ENCODE data around the gene MXI1. TPM values are rescaled to one million over a fixed set of nuclear protein-coding genes. Genes with fewer than 3 reads are reported as not detected.
A peak's percentile ranks its signal among the peaks of the same experiment; 100 is the strongest.

MXI1 gene
- total RNA-seq, 1 donor from 2014 or later: 31.5 TPM

DNA sequence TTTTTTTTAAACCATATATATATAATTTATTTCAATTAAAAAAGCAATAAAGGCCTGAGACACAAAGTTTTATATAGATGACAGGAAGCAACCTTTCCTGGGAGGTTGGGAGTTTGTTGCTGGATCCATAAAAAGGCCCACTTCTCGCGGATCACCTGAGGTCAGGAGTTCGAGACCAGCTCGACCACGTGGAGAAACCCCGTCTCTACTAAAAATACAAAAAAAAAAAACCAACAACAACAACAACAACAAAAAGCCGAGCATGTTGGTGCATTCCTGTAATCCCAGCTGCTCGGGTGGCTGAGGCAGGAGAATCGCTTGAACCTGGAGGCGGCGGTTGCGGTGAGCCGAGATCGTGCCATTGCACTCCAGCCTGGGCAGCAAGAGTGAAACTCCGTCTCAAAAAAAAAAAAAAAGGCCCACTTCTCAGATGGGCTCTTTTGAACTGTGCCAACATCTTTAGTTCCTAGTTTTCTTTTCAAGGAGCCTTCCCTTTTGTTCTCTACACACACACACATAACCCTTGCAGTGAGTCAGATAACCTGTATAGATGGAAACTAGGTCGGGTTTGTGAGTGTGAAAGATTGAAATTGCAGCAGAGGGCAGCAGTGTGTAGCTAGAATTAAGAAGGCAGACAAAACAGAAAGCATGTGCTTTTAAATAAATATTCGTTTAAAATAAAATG, 98.5 kb downstream of the MXI1 start:
- H3K4me3 ChIP-seq (ENCODE audit: insufficient read depth, low read depth, low read length): no peak overlapping the region
- no peaks in the 10 kb centered on the region for H3K9me3 ChIP-seq (ENCODE audit: insufficient read depth, low read depth, low read length)
- H3K4me1 Mint-ChIP-seq (ENCODE audit: low read depth, unreplicated experiment): peaks cover 26% of the 10 kb centered on the region
- H3K4me1 ChIP-seq (ENCODE audit: insufficient read depth, low read length): peaks cover 9% of the 10 kb centered on the region
- peaks cover 1% of the 10 kb centered on the region for H3K36me3 Mint-ChIP-seq (ENCODE audit: low read depth, unreplicated experiment)
- peak overlapping the region; percentile 95 for H3K4me3 Mint-ChIP-seq (ENCODE audit: unreplicated experiment)
- H3K36me3 ChIP-seq (ENCODE audit: insufficient read depth, low read length): peaks cover 22% of the 10 kb centered on the region
- peaks cover 29% of the 10 kb centered on the region for H4K20me1 ChIP-seq (ENCODE audit: insufficient read depth, low read length)
- no peak overlapping the region for H2AFZ ChIP-seq (ENCODE audit: low read depth, low read length)
- H3K79me2 ChIP-seq (ENCODE audit: insufficient read depth, low read length): peaks cover 39% of the 10 kb centered on the region
- no peaks in the 10 kb centered on the region for H3K27me3 ChIP-seq (ENCODE audit: insufficient read depth, low read length)
- no peak for FAIRE-seq
- H3K9me3 Mint-ChIP-seq (ENCODE audit: unreplicated experiment): no peaks in the 10 kb centered on the region
- TF ChIP-seq EZH2 (IDR thresholded peaks at IDR 0.05; ENCODE audit: insufficient read depth, low read length) (no peak), CTCF (IDR thresholded peaks at IDR 0.05; ENCODE audit: insufficient read depth, low read depth, low read length) (peak; percentile 81)
- peak overlapping the region; percentile 85 for H3K4me2 ChIP-seq (ENCODE audit: low read length)
- peak overlapping the region; percentile 97 for H3K27ac Mint-ChIP-seq (ENCODE audit: unreplicated experiment)
- no peaks in the 10 kb centered on the region for H3K27me3 Mint-ChIP-seq (ENCODE audit: low read depth, unreplicated experiment)
- peak overlapping the region; percentile 97 for H3K9ac ChIP-seq (ENCODE audit: low read length)
- peak; percentile 85 for DNase-seq (ENCODE audit: low read depth)
- H3K27ac ChIP-seq (ENCODE audit: low read depth, low read length): peak overlapping the region; percentile 88

DNA sequence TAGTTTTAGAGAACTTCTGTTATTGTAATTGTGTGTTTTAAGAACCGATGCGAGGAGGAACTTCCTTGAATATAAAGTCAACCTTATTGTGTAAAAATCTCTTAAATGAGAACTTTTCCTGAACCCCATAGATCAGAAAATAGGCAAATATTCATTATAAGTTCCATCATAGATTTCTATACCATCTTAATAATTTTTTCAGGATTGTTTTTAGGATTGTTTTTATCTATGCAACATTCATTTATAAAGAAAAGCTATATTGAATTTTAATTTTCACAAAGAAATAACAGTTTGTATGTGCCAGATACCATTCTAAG, 99.0 kb downstream of the MXI1 start:
- H3K27ac ChIP-seq (ENCODE audit: low read depth, low read length): no peak overlapping the region
- H3K9me3 Mint-ChIP-seq (ENCODE audit: unreplicated experiment): no peaks in the 10 kb centered on the region
- FAIRE-seq (no peak), DNase-seq (ENCODE audit: low read depth) (no peak)
- no peaks in the 10 kb centered on the region for H3K9me3 ChIP-seq (ENCODE audit: insufficient read depth, low read depth, low read length)
- no peak overlapping the region for H3K4me3 ChIP-seq (ENCODE audit: insufficient read depth, low read depth, low read length)
- H3K4me2 ChIP-seq (ENCODE audit: low read length): peak overlapping the region; percentile 67
- H2AFZ ChIP-seq (ENCODE audit: low read depth, low read length): no peak overlapping the region
- peaks cover 10% of the 10 kb centered on the region for H3K4me1 ChIP-seq (ENCODE audit: insufficient read depth, low read length)
- H4K20me1 ChIP-seq (ENCODE audit: insufficient read depth, low read length): peaks cover 24% of the 10 kb centered on the region
- no peaks in the 10 kb centered on the region for H3K27me3 Mint-ChIP-seq (ENCODE audit: low read depth, unreplicated experiment)
- peaks cover 23% of the 10 kb centered on the region for H3K4me1 Mint-ChIP-seq (ENCODE audit: low read depth, unreplicated experiment)
- H3K9ac ChIP-seq (ENCODE audit: low read length): no peak overlapping the region
- no peak overlapping the region for H3K4me3 Mint-ChIP-seq (ENCODE audit: unreplicated experiment)
- no peaks in the 10 kb centered on the region for H3K27me3 ChIP-seq (ENCODE audit: insufficient read depth, low read length)
- peaks cover 34% of the 10 kb centered on the region for H3K79me2 ChIP-seq (ENCODE audit: insufficient read depth, low read length)
- H3K27ac Mint-ChIP-seq (ENCODE audit: unreplicated experiment): peak overlapping the region; percentile 97
- peaks cover 18% of the 10 kb centered on the region for H3K36me3 ChIP-seq (ENCODE audit: insufficient read depth, low read length)
- H3K36me3 Mint-ChIP-seq (ENCODE audit: low read depth, unreplicated experiment): no peaks in the 10 kb centered on the region
- TF ChIP-seq CTCF (IDR thresholded peaks at IDR 0.05; ENCODE audit: insufficient read depth, low read depth, low read length) (no peak), EZH2 (IDR thresholded peaks at IDR 0.05; ENCODE audit: insufficient read depth, low read length) (no peak)

DNA sequence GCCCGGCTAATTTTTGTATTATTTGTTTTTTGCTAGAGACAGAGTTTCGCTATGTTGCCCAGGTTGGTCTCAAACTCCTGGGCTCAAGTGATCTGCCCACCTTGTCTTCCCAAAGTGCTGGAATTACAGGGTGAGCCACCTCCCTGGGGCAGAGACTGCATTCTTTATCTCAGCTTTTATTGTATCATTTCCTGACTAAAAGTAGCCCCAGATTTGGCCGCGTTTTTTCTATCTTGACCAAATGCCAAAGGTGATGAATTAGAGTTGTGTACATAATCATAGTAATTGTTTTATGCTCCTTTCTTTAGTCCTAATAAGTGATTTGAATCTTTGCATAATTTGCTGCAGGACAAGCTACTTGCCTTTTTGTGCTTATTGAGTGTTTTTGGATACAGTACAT, 100.4 kb downstream of the MXI1 start:
- no peak overlapping the region for H3K9ac ChIP-seq (ENCODE audit: low read length)
- DNase-seq (ENCODE audit: low read depth) (no peak), FAIRE-seq (no peak)
- no peaks in the 10 kb centered on the region for H3K27me3 ChIP-seq (ENCODE audit: insufficient read depth, low read length)
- Mint-ChIP-seq H3K4me3 (ENCODE audit: unreplicated experiment) (no peak overlapping the region), H3K9me3 (ENCODE audit: unreplicated experiment) (no peaks in the 10 kb centered on the region), H3K4me1 (ENCODE audit: low read depth, unreplicated experiment) (peaks cover 12% of the 10 kb centered on the region), H3K27ac (ENCODE audit: unreplicated experiment) (no peak overlapping the region), H3K36me3 (ENCODE audit: low read depth, unreplicated experiment) (no peaks in the 10 kb centered on the region), H3K27me3 (ENCODE audit: low read depth, unreplicated experiment) (no peaks in the 10 kb centered on the region)
- H3K4me3 ChIP-seq (ENCODE audit: insufficient read depth, low read depth, low read length): no peak overlapping the region
- no peak overlapping the region for H3K4me2 ChIP-seq (ENCODE audit: low read length)
- H3K9me3 ChIP-seq (ENCODE audit: insufficient read depth, low read depth, low read length): no peaks in the 10 kb centered on the region
- H4K20me1 ChIP-seq (ENCODE audit: insufficient read depth, low read length): peaks cover 10% of the 10 kb centered on the region
- peaks cover 20% of the 10 kb centered on the region for H3K79me2 ChIP-seq (ENCODE audit: insufficient read depth, low read length)
- no peak overlapping the region for H3K27ac ChIP-seq (ENCODE audit: low read depth, low read length)
- H2AFZ ChIP-seq (ENCODE audit: low read depth, low read length): no peak overlapping the region
- H3K4me1 ChIP-seq (ENCODE audit: insufficient read depth, low read length): peaks cover 10% of the 10 kb centered on the region
- H3K36me3 ChIP-seq (ENCODE audit: insufficient read depth, low read length): peaks cover 4% of the 10 kb centered on the region
- no peak for TF ChIP-seq EZH2 (IDR thresholded peaks at IDR 0.05; ENCODE audit: insufficient read depth, low read length)
- TF ChIP-seq CTCF (IDR thresholded peaks at IDR 0.05; ENCODE audit: insufficient read depth, low read depth, low read length): no peak
